ENCODE measurements around the gene CLK2. TPM values are rescaled to one million over a fixed set of nuclear protein-coding genes. Genes with fewer than 3 reads are reported as not detected.
"Not testable (repeated sequence)": the region's sequence is repeated elsewhere in the genome, so short reads cannot be mapped to it uniquely, and the experiment has no call there.

CLK2 gene
- total RNA-seq, 1 experiment from 2014 or later, result 35.2 TPM

- DNase-seq (ENCODE audit: low spot score), result no peak
These were observed 5.9 kb downstream of the CLK2 start for GRCh38 chr1:155267373-155267772.

- no peak for DNase-seq (ENCODE audit: low spot score)
These were observed 6.8 kb downstream of the CLK2 start for GRCh38 chr1:155266553-155266952.

GRCh38 chr1:155263067-155263466 lies 10.2 kb downstream of the CLK2 start:
- no peak for DNase-seq (ENCODE audit: low spot score)

GRCh38 chr1:155261852-155262673 lies 11.2 kb downstream of the CLK2 start, which contains the start of gene SCAMP3:
Gene SCAMP3, minus strand, starts transcription at chr1:155262360. Its CDS starts 209 bp downstream, at chr1:155262151.
- peak; percentile 97 for DNase-seq (ENCODE audit: low spot score)

GRCh38 chr1:155261493-155261851 lies 11.8 kb downstream of the CLK2 start:
- peak; percentile 55 for DNase-seq (ENCODE audit: low spot score)

GRCh38 chr1:155260276-155260675 lies 13.0 kb downstream of the CLK2 start:
- no peak for DNase-seq (ENCODE audit: low spot score)

GRCh38 chr1:155256058-155256852 lies 17.0 kb downstream of the CLK2 start:
- no peak for DNase-seq (ENCODE audit: low spot score)

- DNase-seq (ENCODE audit: low spot score), result peak; percentile 77
These were observed 17.9 kb downstream of the CLK2 start, which contains the start of gene ENTREP3 for GRCh38 chr1:155255243-155256007. Gene ENTREP3, minus strand, starts transcription at chr1:155255483. Its CDS starts 606 bp downstream, at chr1:155254877.

- no peak for DNase-seq (ENCODE audit: low spot score)
These were observed 18.5 kb downstream of the CLK2 start for GRCh38 chr1:155254714-155255242.

GRCh38 chr1:155254228-155254713 lies 19.0 kb downstream of the CLK2 start:
- no peak for DNase-seq (ENCODE audit: low spot score)

GRCh38 chr1:155253797-155254196 lies 19.5 kb downstream of the CLK2 start:
- no peak for DNase-seq (ENCODE audit: low spot score)

GRCh38 chr1:155253208-155253607 lies 20.1 kb downstream of the CLK2 start:
- no peak for DNase-seq (ENCODE audit: low spot score)

- DNase-seq (ENCODE audit: low spot score), result no peak
These were observed 21.7 kb downstream of the CLK2 start for GRCh38 chr1:155251566-155251965.

- DNase-seq (ENCODE audit: low spot score), result peak; percentile 96
These were observed 22.5 kb downstream of the CLK2 start for GRCh38 chr1:155250633-155251449.

- no peak for DNase-seq (ENCODE audit: low spot score)
These were observed 23.1 kb downstream of the CLK2 start for GRCh38 chr1:155250246-155250632.

GRCh38 chr1:155247667-155248553 lies 25.4 kb downstream of the CLK2 start:
- DNase-seq (ENCODE audit: low spot score), result no peak

- DNase-seq (ENCODE audit: low spot score), result not testable (repeated sequence)
These were observed 26.5 kb downstream of the CLK2 start for GRCh38 chr1:155246796-155247195.

- DNase-seq (ENCODE audit: low spot score), result no peak
These were observed 28.2 kb downstream of the CLK2 start for GRCh38 chr1:155245163-155245524.

GRCh38 chr1:155244368-155245162 lies 28.7 kb downstream of the CLK2 start:
- peak; percentile 92 for DNase-seq (ENCODE audit: low spot score)

Data from HT-29 (cell line).